Vagina (tissue), 2 donors: ENCODE measurements around the gene HNRNPLL.

ENCODE experiments used
- CTCF ChIP-seq, 3 experiments: fragments of 450-650 bp in 2 of 3; fragments of 200-600 bp in 1 of 3; sonication (generic) in 1 of 3; IDR thresholded peaks; one replicate each; pipeline ENCODE4 v1.5.1; 2017 to 2019; ENCODE audit warnings: antibody characterized with exemption in 3 of 3, mild to moderate bottlenecking in 2 of 3, moderate library complexity in 2 of 3
- POLR2A ChIP-seq, 2 donors: fragments of 450-650 bp; IDR thresholded peaks; one replicate each; pipeline ENCODE4 v1.6.1; 2017; ENCODE audit warnings: antibody characterized with exemption in 2 of 2, mild to moderate bottlenecking in 2 of 2, moderate library complexity in 2 of 2

- TF ChIP-seq CTCF (IDR thresholded peaks at IDR 0.05) (no peak), POLR2A (IDR thresholded peaks at IDR 0.05) (no peak)
Measured at GRCh38 chr2:38522754-38523349, 79.9 kb downstream of the HNRNPLL start.
